Right atrium auricular region (tissue), 2 donors: ENCODE results near the gene POU2F3. TPM values are rescaled to one million over a fixed set of nuclear protein-coding genes. Genes with fewer than 3 reads are reported as not detected.

Experiments
- DNase-seq: peaks from one replicate; pipeline ENCODE4 v3.0.0-alpha.2; 2019; ENCODE audit warnings: low spot score
- H3K27ac ChIP-seq, 2 donors: fragments of 200-600 bp; sonication (generic); 1 replicate in 1 of 2; 2 replicates in 1 of 2; pipeline ENCODE4 v1.5.1; 2016 to 2019
- H3K27me3 ChIP-seq, 2 donors: fragments of 200-600 bp; sonication (generic); one replicate each; pipeline versions ENCODE4 v1.5.1 to v1.6.0; 2017 to 2019
- H3K36me3 ChIP-seq: fragments of 200-600 bp; sonication (generic); one replicate; pipeline ENCODE4 v1.5.1; 2016
- H3K4me1 ChIP-seq, 2 donors: fragments of 200-600 bp; sonication (generic); one replicate each; pipeline versions ENCODE4 v1.5.1 to v1.6.0; 2017 to 2019
- H3K4me3 ChIP-seq, 2 donors: fragments of 200-600 bp; sonication (generic); 1 replicate in 1 of 2; 2 replicates in 1 of 2; pipeline ENCODE4 v1.5.1; 2017 to 2019; ENCODE audit warnings: mild to moderate bottlenecking in 1 of 2, moderate library complexity in 1 of 2
- H3K9me3 ChIP-seq, 2 donors: fragments of 200-600 bp; sonication (generic); one replicate each; pipeline ENCODE4 v1.5.1; 2019
- total RNA-seq, 2 donors: library from RNA; depleted of rRNA; stranded (reverse); fragments of >200 nt; gene quantifications; one replicate each; pipeline ENCODE4 v1.1.0, GENCODE V29; 2016
- TF ChIP-seq, protein P1 (sequence below), 2 donors: fragments of 200-600 bp; sonication (generic); IDR thresholded peaks; one replicate each; pipeline ENCODE4 v1.5.1; 2019; ENCODE audit warnings: antibody characterized with exemption in 2 of 2

The POU2F3 gene
- total RNA-seq, result not detected

GRCh38 chr11:120239713-120240640 lies at the start of gene POU2F3:
POU2F3 (plus strand) TSS chr11:120240140; CDS start chr11:120240344, 204 bp downstream.
- Histone ChIP-seq H3K36me3 (no peaks in the 10 kb centered on the region), H3K9me3 (no peaks in the 10 kb centered on the region), H3K4me3 (peak within 1 kb of the TSS in 1 of 2 donors; percentile 17), H3K4me1 (peaks cover 0 to 8% of the 10 kb centered on the region in 2 donors), H3K27ac (no peak within 1 kb of the TSS), H3K27me3 (no peaks in the 10 kb centered on the region)
- TF ChIP-seq, protein P1, sequence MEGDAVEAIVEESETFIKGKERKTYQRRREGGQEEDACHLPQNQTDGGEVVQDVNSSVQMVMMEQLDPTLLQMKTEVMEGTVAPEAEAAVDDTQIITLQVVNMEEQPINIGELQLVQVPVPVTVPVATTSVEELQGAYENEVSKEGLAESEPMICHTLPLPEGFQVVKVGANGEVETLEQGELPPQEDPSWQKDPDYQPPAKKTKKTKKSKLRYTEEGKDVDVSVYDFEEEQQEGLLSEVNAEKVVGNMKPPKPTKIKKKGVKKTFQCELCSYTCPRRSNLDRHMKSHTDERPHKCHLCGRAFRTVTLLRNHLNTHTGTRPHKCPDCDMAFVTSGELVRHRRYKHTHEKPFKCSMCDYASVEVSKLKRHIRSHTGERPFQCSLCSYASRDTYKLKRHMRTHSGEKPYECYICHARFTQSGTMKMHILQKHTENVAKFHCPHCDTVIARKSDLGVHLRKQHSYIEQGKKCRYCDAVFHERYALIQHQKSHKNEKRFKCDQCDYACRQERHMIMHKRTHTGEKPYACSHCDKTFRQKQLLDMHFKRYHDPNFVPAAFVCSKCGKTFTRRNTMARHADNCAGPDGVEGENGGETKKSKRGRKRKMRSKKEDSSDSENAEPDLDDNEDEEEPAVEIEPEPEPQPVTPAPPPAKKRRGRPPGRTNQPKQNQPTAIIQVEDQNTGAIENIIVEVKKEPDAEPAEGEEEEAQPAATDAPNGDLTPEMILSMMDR (IDR thresholded peaks at IDR 0.05), result peak in 1 of 2 donors; percentile 53
- no peak for DNase-seq

DNA sequence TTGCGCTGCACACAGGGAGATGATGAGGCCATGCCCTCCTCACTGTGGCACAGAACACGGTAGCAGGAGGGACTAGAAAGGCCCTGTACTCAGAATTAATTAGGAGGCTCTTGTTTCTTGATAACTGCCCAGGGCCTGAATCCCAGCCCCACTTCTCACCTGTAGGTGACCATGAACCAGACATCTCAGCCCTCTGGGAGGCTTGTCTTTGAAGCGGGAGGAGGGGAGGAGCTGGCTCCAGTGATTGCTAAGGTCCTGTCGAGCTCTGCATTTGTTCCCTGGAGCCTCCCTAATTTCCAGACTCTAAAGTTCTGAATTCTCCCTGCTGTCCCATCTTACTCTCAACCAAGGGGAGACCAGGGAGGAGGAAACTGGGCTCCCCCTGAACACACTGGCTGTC lies 48.9 kb upstream of the POU2F3 start:
- Histone ChIP-seq H3K36me3 (no peaks in the 10 kb centered on the region), H3K27ac (no peak overlapping the region), H3K27me3 (no peaks in the 10 kb centered on the region), H3K4me1 (peaks cover 0 to 23% of the 10 kb centered on the region in 2 donors), H3K4me3 (no peak overlapping the region), H3K9me3 (no peaks in the 10 kb centered on the region)
- TF ChIP-seq, protein P1 (IDR thresholded peaks at IDR 0.05), result no peak
- DNase-seq, result no peak

- DNase-seq, result no peak
- peaks cover 0 to 10% of the 10 kb centered on the region in 2 donors for H3K4me1 ChIP-seq
- no peaks in the 10 kb centered on the region for H3K9me3 ChIP-seq
- TF ChIP-seq, protein P1 (IDR thresholded peaks at IDR 0.05), result no peak
- no peak overlapping the region for H3K4me3 ChIP-seq
- H3K36me3 ChIP-seq, result no peaks in the 10 kb centered on the region
- no peaks in the 10 kb centered on the region for H3K27me3 ChIP-seq
- no peak overlapping the region for H3K27ac ChIP-seq
These were observed 46.9 kb upstream of the POU2F3 start for GRCh38 chr11:120192831-120193625.

DNA sequence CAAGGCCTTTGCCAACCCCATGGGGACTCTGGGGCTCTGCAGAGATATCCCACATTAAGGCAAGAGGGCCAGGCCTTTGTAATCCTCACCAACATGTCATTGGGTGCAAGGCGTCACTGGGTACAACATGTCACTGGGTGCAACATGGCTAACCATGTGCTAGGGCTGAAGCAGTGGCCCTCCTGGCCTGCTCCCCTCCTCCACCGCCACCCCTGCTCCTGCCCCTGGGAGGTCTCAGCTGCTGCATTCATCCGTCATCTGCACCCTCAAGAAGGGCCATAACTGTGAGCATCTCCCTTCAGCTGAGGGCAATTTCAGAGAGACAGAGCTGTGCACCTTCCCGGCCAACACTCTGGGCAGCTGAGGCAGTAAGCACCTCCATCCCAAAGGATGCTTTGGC lies 45.8 kb upstream of the POU2F3 start:
- Histone ChIP-seq H3K4me3 (no peak overlapping the region), H3K4me1 (peaks cover 0 to 3% of the 10 kb centered on the region in 2 donors), H3K9me3 (no peaks in the 10 kb centered on the region), H3K36me3 (no peaks in the 10 kb centered on the region), H3K27me3 (no peaks in the 10 kb centered on the region), H3K27ac (no peak overlapping the region)
- DNase-seq, result no peak
- TF ChIP-seq, protein P1 (IDR thresholded peaks at IDR 0.05), result no peak

DNA sequence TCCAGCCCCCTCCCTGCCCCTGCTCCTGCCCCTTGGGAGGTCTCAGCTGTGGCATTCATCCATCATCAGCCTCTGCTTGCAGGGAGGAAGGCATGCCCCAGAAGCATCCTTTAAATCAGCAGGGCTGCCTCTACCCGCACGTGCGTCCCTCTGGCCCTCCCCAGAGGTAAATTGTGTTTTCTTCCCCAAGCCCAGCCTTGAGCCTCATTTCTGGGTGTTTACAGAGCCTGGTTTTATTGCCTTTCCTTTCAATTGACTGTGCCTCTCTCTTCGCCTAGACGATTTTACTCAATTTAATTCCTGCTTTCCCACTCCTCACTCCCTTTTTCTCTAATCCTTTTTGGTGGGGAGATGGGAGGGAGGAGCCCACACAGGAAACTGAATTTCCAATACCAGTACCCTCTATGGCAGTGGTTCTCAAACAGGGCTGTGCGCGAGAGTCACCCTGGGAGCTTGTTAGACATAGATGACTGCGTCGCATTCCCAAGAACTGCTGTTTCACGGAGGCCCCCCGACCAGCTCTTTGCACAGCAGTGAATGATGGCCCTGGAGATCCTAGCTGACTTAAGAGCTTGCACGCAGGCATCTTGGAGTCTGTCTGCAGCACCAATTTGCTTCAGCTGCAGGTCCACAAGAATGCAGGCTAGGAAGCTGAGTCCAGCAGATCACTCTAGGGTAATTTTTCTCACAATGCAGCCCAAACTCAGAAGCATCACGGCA lies 44.2 kb upstream of the POU2F3 start:
- H3K9me3 ChIP-seq, result no peaks in the 10 kb centered on the region
- peaks cover 0 to 3% of the 10 kb centered on the region in 2 donors for H3K4me1 ChIP-seq
- TF ChIP-seq, protein P1 (IDR thresholded peaks at IDR 0.05), result no peak
- H3K27ac ChIP-seq, result no peak overlapping the region
- no peaks in the 10 kb centered on the region for H3K27me3 ChIP-seq
- DNase-seq, result no peak
- H3K36me3 ChIP-seq, result no peaks in the 10 kb centered on the region
- H3K4me3 ChIP-seq, result no peak overlapping the region
